NCI-H1105 (cell line): Measurements from ENCODE around the gene XXYLT1.

Experiments
- DNase-seq: peaks from one replicate; lab custom pipeline; 2025; lab: John Stamatoyannopoulos, UW

The XXYLT1 gene

GRCh38 chr3:195077611-195078540 lies 193.1 kb downstream of the XXYLT1 start:
- no peak for DNase-seq

GRCh38 chr3:195076981-195077610 lies 193.9 kb downstream of the XXYLT1 start:
- no peak for DNase-seq

GRCh38 chr3:195075941-195076875 lies 194.8 kb downstream of the XXYLT1 start:
- no peak for DNase-seq

- DNase-seq, result no peak
Measured at GRCh38 chr3:195075199-195075940, 195.6 kb downstream of the XXYLT1 start.

GRCh38 chr3:195073866-195074860 lies 196.8 kb downstream of the XXYLT1 start:
- DNase-seq, result no peak

GRCh38 chr3:195072916-195073564 lies 197.9 kb downstream of the XXYLT1 start:
- DNase-seq, result no peak

- DNase-seq, result no peak
Measured at GRCh38 chr3:195071916-195072820, 198.8 kb downstream of the XXYLT1 start.

GRCh38 chr3:195071011-195071728 lies 199.8 kb downstream of the XXYLT1 start:
- no peak for DNase-seq

- no peak for DNase-seq
Measured at GRCh38 chr3:195070336-195070735, 200.6 kb downstream of the XXYLT1 start.

GRCh38 chr3:195069501-195070251 lies 201.3 kb downstream of the XXYLT1 start:
- no peak for DNase-seq

- no peak for DNase-seq
Measured at GRCh38 chr3:195068084-195069080, 202.6 kb downstream of the XXYLT1 start.

GRCh38 chr3:195066441-195066841 lies 204.5 kb downstream of the XXYLT1 start:
- DNase-seq, result no peak

GRCh38 chr3:195065864-195066185 lies 205.1 kb downstream of the XXYLT1 start:
- DNase-seq, result no peak

GRCh38 chr3:195065142-195065863 lies 205.7 kb downstream of the XXYLT1 start:
- DNase-seq, result no peak

- DNase-seq, result no peak
Measured at GRCh38 chr3:195064300-195064931, 206.5 kb downstream of the XXYLT1 start.
